Non-pigmented ciliary epithelial cell (primary cell): ENCODE measurements around the gene CKMT2.
"Not testable (repeated sequence)": the region's sequence is repeated elsewhere in the genome, so short reads cannot be mapped to it uniquely, and the experiment has no call there.

ENCODE experiments used
- DNase-seq: peaks from one replicate; pipeline ENCODE4 v3.0.0-alpha.2; 2010; ENCODE audit warnings: low read depth

Gene CKMT2

DNA sequence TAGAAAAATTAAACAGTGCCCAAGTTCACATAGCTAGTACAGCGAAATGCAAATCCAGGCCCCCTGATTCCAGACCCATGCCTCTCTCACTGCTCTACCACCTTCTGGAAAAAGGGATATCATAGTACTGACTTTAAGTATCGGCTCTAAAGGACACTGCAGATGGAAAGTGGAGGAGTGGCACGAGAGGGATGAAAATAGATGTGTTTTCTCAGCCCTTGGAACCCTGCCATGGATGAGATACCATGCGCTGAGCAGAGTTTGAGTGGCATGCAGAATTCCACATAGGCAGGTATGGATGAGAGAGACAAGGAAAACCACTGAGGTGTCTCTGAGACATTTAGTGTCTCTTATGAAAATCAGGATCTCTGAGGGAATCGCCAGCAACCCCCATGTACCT is 18.8 kb downstream of the CKMT2 start:
- DNase-seq = no peak

DNA sequence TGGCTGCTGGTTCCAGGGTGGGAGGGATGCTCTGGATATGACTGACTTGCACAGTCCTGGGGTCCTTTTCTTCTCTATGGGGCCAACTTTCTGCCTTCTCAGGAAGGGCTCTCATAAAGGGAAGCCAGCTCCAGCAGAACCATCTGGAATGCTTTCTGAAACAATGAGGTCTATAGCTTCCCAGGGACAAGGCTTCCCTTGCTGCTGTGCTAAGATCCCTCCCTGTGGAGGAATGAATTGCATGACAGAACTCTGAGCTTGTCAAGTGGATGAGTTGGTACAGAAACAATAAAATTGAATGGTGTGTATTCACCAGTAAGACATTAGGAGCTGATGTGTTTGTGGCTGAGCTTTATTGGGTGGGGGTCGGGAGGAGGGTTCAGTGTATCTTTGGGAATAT is 19.8 kb downstream of the CKMT2 start:
- DNase-seq = no peak

DNA sequence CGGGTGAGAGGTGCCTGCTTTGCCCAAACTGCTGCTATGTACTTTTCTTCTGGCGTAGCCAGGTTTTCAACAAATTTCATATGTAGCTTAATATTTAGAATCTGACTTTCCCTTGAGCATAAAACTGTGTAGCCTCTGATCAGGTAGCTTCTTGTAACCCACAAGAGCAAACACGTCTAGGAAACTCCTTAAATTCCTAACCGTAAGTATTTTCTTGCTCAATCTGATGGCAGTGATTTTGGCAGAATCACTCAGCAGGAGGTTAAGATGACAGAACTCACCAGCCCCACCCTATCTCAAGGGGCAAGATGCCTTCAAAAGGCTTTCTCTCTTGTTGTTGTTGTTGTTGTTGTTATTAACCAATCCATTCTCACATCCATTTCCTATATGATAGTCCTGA is 20.8 kb downstream of the CKMT2 start:
- no peak for DNase-seq

DNA sequence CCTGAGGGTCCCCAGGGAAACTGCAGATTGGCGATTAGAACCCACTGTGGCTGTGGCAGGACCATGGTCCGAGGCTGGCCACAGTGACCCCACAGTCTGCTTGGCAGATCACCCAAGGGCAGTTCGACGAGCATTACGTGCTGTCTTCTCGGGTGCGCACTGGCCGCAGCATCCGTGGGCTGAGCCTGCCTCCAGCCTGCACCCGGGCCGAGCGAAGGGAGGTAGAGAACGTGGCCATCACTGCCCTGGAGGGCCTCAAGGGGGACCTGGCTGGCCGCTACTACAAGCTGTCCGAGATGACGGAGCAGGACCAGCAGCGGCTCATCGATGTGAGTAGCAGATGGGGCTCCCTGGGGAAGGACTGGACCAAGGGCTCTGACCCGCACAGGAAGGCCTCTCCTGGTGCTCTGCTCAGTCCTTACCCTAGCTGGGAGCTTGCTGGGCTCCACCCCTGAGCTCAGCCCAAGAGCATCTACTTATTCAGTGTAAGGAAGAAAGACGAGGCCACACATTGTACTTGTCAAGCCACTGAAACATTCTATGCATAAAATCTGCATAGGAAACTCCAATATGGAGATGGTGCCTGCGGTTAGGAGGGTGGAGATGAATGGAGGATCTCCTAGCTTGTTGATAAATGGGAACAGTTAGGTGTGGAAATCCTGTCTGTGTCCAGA is 21.9 kb downstream of the CKMT2 start:
- no peak for DNase-seq

DNA sequence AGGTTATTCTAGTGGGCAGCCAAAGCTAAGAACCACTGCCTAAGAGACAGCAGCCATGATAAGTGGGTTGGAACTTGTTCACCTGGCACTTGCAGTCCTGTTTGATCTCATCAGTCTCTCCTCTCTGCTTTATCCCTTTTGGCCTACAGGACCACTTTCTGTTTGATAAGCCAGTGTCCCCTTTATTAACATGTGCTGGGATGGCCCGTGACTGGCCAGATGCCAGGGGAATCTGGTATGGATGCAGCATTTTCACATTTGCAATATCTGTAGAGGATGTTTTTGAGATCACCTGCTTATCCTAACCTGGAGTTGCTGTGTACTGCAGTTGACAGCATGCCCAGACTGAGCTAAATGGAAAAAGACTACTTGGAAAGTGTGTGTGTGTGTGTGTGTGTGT is 23.6 kb downstream of the CKMT2 start:
- no peak for DNase-seq

DNA sequence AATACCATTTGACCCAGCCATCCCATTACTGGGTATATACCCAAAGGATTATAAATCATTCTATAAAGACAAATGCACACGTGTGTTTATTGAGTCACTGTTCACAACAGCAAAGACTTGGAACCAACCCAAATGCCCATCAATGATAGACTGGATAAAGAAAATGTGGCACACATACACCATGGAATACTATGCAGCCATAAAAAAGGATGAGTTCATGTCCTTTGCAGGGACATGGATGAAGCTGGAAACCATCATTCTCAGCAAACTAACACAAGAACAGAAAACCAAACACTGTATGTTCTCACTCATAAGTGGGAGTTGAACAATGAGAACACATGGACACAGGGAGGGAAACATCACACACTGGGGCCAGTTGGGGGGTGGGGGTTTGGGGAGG is 29.7 kb downstream of the CKMT2 start:
- DNase-seq = not testable (repeated sequence)

DNA sequence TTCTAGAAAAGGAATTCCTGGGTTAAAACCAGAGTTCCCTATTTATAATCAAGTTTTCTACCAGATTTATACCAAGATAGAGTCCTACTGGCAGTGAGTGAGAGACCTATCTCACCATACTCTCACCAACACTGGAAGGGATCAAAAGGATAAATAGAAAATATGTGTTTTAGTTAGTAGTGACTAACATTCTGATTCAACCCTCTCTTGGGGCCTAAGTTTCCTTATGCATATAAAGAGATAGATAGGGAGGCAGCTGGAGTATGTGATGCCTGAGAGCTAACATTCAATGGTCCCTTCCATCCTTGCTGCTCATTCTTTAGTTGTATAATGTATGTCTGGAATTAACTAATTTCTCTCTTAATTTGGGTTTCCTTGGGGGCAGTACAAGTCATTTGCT is 32.0 kb downstream of the CKMT2 start:
- no peak for DNase-seq

DNA sequence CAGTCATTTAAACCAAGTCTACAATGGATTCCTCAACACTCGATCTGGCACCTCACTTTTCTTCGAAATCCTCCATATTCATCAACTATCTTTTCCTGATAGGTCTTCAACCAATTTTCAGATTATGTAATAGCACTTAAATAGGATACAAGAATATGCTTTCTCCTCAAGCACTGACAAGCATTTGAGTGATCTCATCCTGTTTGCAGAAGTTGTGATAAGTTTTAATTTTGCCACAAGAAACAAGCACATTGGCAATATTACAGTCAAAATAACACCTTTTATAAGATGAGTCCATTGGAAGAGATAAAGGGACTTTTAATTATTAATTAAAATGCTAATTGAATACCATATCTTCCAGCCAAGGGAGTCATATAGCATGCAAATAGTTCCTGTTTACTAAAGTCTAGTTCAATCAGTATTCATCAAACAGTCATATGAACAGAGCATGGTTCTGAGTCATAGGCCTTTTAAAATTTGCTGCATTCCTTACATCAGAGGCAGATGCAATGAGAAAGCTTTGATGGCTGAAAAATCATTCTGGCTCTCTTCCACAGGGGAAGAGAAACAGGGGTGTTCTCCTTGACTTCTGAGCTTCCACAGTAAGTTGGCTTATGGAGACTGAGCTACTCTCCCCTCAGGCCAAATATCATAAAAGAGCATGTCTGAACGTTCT is 35.5 kb downstream of the CKMT2 start:
- DNase-seq = peak; percentile 61

DNA sequence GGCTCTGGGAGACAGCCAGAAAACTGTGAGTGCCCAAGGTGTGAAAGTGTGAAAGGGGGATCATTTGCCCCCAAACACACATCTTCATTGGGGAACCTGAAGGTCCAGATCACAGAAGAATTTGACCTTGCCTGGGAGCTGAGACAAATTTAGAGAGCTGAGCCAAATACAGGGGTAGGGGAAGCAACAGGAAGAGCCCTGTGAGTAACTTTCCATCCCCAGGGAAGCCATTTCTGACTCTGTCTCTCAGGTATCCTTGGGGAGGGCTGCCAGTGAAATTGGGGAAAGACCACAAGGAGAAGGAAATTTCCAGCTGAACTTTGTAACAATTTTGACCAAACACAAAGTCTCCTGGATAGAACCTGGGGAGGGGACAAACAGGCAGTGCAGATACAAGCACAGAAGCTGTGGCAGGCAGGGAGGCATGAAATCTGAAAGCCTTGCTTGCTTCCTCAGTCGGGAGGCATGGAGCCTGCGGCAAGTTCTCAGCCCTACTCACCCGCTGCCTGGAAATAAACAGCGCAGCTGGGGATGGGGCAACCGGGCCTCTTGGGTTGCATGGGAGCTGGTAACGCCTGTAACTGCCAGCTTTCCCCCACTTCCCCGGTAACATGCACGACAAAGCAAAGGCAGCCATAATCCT is 36.8 kb downstream of the CKMT2 start:
- no peak for DNase-seq

DNA sequence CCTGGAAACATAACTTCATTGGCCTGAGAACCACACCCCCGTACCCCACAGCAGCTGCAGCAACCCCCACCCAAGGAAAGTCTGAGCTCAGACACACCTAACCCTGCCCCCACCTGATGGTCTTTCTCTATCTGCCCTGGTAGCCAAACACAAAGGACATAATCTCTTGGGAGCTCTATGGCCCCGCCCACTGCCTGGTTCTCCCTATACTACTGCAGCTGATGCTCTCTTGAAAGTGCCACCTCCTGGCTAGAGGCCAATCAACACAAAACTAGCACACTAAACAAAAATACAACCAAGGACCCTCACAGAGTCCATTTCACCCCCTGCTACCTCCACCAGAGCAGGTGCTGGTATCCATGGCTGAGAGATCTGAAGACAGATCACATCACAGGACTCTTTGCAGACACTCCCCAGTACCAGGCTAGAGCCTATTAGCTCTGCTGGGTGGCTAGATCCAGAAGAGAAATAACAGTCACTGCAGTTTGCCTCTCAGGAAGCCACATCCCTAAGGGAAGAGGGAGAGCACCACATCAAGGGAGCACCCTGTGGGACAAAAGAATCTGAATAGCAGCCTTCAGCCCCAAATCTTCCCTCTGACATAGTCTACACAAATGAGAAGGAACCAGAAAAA is 37.4 kb downstream of the CKMT2 start:
- not testable (repeated sequence) for DNase-seq

DNA sequence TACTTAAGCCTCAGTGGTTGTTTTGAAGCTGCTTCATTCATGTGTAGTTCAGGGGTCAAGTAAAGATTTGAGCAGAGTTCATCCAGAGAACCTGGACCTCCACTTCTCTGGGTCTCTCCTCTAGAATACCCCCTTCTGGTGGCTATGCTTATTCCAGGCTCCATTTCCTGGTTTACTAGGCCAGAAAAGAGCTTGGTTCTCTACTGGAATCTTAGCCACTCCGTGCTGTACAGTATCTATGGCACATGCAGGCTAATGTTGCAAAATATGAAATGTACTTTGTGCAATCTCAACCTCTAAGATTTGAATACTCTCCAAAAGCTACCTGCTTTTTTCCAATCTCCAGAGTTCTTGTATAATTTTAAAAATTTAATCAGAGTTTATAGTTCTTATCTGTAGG is 50.9 kb downstream of the CKMT2 start:
- DNase-seq = no peak

DNA sequence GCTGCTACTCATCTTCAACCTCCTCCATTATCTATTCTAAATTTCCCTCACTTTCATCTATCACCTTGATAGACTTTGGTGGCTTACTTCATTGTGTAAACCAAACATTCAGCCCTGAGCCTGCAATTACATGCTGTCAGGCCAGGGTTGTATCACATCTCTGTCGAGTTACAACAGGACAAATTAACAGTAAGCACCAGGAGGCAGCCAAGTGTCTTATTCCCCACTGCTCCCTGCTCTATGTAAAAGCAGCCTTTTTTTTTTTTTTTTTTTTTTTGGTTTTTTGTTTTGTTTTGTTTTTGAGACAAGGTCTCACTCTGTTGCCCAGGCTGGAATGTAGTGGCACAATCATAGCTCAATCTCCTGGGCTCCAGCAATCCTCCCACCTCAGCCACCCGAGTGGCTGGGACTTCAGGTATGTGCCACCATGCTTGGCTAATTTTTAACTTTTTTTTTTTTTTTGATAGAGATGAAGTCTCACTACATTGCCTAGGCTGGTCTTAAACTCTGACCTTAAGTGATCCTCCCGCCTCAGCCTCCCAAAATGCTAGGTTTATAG is 53.0 kb downstream of the CKMT2 start:
- no peak for DNase-seq

DNA sequence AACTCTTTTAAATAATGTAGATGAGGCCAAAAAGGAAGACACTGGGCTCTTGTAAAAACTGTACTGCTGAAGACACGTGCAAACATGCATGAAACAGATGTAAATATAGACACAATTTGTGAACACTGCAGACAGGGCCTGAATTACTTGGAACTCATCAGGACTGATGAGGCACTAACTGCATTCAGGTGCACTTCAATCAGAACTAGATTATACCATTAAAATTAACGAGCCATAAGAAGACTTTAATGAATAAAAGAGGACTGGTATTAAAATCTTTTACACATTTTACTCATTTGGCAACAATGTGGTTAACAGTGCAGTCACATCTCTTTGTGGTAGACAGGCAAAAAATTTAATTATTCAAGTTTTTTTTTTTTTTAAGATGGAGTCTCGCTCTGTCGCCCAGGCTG is 54.9 kb downstream of the CKMT2 start:
- DNase-seq = no peak

DNA sequence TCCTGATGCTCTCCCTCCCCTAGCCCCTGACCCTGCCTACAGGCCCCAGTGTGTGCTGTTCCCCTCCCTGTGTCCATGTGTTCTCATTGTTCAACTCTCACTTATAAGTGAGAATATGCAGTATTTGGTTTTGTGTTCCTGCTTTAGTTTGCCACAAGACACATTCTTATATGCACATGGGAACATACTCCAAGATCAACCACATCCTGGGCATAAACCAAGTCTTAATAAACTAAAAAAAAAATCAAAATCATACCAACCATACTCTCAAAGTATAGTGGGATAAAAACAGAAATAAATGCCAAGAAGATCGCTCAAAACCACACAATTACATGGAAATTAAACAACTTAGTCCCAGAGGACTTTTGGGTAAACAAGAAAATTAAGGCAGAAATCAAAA is 57.0 kb downstream of the CKMT2 start:
- no peak for DNase-seq

DNA sequence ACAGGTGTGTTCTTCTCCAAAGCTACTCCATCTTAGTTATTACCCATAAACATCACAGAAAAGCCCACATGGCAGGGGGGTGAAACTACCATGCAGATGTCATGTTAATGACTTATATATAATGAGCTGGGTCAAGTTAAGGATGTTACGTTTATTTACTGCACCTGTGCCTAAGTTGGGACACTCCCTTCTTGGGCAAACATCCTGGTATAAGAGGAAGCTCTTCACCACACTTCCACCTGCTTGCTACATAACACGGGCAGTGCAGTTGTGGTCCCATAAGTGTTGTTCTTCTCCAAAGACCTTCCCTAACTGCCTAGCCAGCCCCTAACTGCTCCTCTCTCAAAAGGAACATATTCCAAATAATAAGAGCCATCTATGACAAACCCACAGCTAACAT is 59.0 kb downstream of the CKMT2 start:
- DNase-seq = no peak

DNA sequence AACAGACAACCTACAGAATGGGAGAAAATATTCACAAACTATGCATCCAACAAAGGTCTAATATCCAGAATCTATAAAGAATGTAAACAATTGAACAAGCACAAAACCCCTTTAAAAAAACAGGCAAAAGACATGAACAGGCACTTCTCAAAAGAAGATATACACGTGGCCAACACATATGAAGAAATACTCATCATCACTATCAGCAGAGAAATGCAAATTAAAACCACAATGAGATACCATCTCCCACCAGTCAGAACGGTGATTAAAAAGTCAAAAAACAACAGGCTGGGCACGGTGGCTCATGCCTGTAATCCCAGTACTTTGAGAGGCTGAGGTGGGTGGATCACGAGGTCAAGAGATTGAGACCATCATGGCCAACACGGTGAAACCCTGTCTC is 60.9 kb downstream of the CKMT2 start:
- not testable (repeated sequence) for DNase-seq

DNA sequence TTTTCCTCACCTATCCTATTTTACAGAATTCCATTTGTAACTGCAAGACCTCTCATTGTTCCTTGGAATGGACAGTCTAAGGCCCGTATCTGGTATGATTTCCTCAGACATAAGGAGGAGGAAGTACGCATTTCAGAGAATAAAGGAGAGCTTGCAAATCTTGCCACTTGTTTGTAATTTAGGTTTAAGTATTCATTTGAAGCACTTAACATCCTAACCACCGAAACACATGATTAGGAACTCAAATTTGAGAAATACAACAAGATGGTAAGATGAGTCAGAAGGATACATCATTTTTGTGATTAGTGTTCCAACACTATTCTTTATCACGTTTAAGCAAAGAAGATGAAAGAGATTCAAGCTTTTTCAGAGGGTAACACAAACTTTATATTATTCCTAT is 64.4 kb downstream of the CKMT2 start:
- no peak for DNase-seq

DNA sequence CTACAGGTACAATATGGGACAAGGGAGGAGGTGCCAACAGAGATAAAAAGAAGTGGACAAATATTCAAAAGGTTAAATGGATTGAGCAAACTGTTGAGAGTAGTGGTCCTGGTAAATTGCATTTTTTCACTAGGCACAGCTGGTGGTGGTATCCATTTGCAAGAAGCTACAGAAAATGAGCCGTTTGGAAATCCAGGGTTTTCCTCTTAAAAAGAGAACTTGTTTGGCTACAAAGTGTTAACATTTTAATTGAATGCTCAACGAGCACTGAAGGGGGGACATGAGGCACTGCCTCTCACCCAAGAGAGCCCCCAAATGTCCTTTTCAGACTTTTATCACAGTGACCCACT is 67.8 kb downstream of the CKMT2 start:
- DNase-seq = no peak

DNA sequence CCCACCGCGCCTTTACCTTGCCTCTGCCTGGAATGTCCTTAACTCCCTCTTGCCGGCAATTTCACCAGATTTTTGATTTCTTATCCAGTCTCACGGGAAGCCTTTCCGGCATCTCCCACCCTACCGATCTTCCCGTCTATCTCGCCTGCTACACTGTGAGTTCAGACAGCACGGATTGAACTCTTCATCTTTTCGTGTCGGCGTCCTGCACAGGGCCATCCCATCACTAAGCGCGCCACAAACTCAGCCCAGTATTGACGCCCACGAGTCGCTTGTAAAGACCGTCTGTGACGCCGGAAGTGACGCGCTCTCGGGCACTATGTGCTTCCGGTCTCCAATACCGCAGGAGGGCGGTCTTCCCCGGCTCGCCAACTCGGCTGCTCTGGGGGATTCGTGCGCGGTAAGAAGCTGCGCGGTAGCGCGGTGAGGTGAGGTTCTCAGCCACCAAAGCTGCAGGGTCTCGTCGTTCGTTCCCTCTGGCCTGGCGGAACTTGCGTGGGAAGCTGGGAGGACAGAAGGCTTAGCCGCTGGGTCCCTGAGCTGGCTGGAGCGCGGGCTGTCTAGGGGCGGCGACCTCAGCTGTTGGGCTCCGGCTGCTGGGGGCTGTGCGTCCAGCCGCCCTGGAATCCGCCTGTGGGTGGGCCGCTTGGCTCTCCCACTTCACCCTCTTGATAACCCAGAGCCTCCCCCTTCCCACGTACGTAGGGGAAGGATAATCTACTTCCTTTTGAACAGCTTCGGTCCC is 68.3 kb downstream of the CKMT2 start, which contains the start of gene ZCCHC9:
Gene ZCCHC9 (plus strand): TSS at position 317 of the 745 bp plus-strand sequence. CDS start 3,171 bp downstream, outside the sequence.
- peak; percentile 81 for DNase-seq

DNA sequence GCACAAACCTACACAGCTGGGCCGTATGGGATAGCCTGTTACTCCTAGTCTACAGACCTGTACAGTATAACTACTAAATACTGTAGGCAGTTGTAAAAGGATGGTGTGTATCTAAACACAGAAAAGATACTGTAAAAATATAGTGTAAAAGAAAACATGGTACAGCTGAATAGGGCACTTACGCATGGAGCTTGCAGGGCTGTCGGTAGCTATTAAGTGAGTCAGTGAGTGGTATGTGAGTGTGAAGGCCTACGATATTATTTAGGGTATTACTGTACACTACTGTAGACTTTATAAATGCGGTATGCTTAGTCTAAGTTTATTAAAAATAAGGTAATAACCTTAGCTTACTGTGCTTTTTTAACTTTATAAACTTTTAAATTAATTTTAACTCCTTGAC is 69.5 kb downstream of the CKMT2 start:
- no peak for DNase-seq

DNA sequence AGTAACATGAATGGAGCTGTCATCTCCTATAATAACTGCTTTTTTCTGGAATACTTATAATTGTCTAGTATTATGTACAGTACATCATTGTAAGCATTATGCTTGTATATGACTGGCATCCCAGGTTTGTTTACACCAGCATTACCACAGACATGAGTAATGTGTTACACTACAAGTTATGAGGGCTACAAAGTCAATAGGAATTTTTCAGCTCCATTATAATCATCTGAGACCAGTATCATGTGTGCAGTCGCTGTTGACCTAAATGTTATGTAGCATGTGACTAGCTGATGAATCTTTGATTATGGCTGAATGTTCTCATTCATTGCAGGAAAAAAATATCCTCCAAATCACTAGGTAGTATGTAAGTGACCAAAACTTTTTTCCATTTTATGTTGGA is 70.4 kb downstream of the CKMT2 start:
- DNase-seq = peak; percentile 84

DNA sequence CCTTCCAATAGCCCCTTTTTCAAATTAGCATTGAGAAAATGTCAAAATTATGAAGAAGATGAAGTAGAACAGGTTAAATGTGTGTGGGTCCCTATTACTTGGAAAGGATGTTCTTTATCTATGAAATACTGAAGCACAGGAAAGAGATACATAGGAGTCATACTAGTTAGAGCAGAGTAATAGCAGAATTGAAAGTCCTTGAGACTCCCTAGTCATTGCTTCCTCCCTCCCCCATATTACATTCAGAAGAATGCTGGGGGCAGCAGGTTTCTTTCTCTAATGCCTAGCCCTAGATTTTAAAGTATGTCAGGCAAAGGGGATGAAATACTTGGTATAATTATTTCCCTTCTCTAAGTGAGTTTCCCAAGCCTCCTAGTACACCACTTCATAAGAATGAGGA is 72.7 kb downstream of the CKMT2 start:
- DNase-seq = no peak
